HG03439 (cell line): ENCODE results near the gene NMRAL1.

Experiments used
- ATAC-seq: cut with Tn5 transposase; IDR thresholded peaks from one replicate; pipeline ENCODE4 v1.9.1; 2021; ENCODE audit warnings: mild to moderate bottlenecking, moderate library complexity; ENCODE audit not compliant: unreplicated experiment

The NMRAL1 gene

DNA sequence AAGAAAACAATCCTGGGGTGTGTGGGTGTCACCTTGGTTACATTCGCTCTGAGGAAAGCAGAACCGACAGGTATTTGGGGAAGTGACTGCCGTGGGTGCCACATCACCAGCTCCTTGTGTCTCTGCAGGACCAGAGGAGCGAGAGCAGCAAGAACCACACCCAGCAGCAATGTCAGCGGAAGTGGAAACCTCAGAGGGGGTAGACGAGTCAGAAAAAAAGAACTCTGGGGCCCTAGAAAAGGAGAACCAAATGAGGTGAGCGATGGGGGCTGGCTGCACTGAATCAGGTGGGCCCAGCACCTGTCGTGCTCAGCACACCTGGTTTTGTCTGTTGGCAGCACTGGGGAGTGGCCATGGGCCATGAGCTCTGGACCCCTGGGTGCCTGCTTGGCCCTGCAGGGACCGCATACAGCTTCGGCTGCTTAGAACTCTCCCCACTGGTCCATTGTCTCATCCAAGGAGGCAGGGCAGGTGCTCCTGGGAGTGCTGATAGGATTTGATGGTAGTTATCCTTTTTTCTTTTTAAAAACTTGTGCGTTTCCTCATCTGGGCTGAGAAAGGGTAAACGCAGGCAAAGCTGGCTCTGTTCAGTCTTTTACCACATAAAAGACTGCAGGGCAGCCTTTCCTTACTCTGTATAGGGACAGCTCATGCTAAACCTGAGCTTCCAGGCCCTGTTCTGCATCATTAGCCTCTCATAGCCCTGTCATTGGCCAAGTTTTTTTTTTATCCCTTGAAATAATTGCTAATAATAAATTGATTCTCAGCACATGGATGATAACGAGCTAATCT, 31.1 kb upstream of the NMRAL1 start:
- no peak for ATAC-seq

DNA sequence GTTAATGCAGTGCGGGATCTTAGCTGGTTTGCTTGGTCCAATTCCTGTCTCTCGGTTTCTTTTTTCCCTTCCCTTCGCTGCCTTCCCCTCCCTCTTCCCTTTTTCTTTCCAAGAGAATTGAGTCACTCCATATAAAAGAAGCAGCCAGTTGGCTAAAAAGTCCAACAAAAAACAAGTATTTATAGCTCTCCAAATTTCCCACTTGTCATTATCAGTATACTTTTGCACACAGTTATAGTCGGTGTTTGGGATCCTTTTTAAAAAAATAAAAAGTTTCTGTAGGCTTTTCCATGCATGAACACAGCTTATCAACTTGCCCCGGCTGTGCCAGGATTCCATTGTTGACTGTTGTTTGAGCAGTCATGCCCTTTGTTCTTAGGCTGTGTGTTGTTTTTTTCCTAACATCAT, 26.6 kb upstream of the NMRAL1 start:
- ATAC-seq: no peak

DNA sequence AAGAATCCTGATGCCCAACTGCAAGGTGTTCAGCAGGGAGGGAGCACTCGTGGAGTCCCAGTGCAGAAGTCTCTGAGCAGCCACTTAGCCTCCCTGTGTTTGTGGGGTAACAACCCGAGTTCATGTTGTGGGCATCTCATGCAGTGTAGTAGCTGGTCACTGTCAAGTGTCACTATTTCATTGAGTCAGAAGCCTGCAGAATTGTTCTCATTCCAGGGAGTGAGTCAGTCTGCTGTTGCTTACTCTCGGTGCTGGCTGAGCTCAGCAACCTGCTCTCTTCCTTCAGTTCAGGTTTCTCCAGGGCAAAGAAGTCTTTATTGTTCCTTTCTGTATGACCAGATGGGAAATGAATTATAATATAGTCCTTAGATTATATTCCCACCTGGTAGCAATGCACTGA, 25.8 kb upstream of the NMRAL1 start:
- ATAC-seq: no peak

DNA sequence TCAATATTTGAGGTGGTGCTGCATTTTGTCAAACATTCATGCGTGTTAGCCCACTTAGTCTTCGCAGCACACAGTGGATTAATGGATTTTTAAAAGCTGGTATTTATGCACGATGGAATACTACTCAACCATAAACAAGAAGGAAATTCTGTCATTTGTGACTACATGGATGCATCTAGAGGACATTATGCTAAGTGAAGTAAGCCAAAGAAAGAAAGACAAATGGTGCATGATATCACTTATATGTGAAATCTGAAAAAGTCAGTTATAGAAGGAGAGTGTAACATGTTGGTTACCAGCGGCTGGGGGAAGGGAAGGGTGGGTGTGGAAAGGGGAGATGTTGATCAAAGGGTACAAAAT, 24.8 kb upstream of the NMRAL1 start:
- no peak for ATAC-seq

DNA sequence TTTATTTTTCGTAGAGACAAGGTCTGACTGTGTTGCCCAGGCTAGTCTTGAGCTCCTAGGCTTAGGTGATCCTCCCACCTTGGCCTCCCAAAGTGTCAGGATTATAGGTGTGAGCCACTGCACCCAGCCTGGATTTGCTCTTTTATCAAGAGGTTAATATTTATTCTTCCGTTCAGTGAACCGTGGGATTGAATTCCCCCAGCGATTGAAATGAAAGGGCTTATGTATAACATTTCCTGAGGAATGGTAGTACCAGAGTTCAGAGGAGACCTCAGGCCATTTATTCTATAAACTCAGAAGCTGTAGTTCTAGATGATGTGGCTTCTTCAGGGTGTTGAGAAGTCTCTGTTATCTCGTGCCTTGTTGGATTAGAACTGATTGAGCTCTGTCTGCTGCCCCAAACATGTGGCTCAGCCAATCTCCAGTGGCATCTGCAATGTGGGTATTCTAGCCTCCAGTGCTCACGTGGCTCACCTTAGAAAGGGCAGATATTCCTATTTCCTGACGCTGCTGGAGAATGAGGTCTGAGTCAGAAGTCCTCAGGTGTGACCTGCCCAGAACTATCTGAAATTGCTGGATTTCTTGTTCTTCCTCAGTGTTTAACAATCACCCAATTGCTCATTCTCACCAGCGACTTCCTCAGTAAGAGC, 24.2 kb upstream of the NMRAL1 start:
- ATAC-seq: no peak

DNA sequence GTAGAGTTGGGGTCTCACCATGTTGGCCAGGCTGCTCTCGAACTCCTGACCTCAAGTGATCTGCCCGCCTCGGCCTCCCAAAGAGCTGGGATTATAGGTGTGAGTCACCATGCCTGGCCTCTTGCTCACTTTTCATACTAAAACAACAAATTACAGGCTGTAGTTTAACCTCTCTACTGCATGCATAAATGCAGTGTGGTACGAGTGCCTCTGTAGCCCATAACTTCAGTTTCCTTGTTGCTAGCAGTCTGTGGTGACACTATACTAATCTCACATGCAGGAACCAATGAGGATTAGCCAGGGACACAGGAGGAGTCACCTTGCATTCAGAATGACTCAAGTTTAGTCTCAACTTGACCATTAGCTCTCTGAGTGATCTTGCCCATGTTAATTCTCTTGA, 21.9 kb upstream of the NMRAL1 start:
- no peak for ATAC-seq

DNA sequence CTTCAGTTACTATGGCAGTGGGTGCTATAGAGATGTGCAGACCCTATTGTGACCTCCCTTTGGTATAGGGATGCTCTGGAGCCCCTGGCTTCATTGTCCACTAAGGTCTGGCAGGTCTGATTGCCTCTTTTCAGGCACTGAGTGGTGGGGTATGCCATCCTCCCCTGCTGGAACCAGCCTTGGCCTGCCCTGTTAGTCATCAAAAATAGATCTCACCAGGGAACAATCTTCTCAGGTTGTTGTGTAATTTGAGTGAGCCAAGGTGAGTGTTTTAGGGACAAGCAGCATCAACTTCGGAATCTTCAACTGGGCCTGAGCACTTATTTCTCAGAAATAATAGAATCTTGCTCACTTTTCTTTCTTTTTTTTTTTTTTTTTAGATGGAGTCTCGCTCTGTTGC, 21.3 kb upstream of the NMRAL1 start:
- ATAC-seq: no peak

DNA sequence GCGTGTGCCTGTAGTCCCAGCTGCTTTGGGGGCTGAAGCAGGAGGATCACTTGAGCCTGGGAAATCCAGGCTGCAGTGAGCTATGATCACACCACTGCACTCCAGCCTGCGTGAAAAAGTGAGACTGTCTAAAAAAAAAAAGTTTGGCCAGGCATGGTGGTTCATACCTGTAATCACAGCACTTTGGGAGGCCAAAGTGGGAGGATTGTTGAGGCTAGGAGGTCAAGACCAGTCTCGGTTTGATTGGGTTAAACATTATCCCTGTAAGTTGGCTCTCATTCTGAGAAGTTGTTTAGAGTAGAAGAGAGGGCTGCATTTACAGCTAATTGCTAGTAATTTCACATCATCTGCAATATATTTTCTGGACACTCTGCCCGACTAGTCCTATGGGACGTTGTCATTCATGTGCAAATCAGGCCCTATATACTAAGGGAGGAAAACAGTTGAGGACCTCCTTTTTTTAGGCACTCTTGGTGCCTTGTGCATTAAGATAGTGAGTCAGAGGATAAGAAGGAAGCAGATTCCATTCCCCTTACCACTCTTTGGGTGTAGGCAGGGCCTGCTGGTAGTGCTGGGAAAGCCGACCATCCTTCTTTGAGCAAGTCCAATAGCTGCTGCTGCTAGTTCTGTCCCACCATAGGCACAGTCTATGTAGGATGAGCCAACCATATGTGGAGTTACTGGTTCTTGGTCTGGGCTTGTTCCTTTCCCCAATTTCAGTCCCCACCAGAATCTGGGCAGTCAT, 20.5 kb upstream of the NMRAL1 start:
- ATAC-seq: no peak

DNA sequence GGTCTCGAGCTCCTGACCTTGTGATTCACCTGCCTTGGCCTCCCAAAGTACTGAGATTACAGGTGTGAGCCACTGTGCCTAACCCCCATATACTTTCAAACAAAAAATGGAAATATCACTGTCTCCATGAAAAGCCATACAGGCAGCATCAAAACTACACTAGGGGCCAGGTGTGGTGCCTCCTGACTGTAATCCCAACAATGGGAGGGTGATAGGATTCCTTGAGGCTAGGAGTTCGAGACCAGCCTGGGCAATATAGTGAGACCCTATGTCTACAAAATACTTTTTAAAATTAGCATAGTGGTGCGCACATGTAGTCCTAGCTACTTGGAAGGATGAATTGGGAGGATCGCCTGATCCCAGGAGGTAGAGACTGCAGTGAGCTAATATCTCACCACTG, 17.5 kb upstream of the NMRAL1 start:
- ATAC-seq: no peak

DNA sequence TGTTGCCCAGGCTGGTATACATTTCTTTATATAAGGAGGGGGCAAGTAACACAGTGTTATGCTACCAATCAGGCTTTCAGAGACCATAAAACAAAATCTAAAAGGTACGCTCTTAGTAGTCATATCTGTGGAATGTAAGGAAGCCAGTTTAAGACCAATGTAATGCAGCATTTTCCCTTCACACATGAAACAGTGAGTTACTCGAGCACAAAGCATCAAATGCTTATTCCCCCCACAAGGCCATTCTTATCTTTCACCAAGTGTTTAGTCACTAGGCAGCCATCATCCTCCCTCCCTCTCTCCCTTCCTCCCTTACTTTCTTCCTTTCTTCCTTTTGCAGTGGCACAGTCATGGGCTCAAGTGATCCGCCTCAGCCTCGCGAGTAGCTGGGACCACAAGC, 14.6 kb upstream of the NMRAL1 start:
- ATAC-seq: no peak

DNA sequence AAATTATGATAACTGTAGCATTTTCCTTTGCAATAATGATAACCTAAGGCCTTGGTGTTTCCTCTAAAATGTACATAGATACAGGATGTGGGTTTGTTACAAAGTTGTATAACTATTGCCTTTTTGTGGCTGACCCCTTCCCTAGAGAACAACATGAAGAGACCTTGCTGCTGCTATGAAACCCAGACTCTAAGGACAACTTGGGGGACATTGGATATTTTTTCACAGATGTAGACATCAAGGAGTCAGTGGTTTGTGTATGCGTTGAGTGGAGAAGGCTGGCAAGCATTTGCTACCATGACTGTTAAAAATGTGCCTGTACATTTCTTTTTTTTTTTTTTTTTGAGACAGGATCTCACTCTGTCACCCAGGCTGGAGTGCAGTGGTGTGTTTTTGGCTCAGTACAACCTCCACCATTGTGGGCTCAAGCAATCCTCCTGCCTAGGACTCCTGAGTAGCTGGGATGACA, 14.1 kb upstream of the NMRAL1 start:
- no peak for ATAC-seq

DNA sequence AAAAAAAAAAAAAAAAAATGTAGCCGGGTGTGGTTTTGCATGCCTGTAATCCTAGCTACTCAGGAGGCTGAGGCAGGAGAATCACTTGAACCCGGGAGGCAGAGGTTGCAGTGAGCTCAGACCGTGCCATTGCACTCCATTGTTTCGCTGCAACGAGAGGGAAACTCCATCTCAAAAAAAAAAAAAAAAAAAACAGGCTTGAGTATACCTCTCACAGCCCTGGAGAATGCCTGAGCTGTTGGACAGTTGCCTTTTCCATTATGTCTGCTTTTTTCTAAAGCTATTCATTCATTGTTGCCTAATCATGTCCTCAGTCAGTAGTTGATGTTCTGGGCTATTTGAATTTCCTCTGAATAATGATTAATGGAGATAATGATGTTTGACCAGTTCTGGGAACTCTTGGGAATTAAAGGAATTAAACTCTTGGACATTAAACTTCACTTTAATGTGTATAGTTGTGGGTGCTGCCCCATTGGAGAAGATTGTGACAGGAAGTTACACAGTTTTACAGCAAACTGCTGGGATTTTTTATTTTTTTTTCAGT, 13.6 kb upstream of the NMRAL1 start:
- no peak for ATAC-seq

DNA sequence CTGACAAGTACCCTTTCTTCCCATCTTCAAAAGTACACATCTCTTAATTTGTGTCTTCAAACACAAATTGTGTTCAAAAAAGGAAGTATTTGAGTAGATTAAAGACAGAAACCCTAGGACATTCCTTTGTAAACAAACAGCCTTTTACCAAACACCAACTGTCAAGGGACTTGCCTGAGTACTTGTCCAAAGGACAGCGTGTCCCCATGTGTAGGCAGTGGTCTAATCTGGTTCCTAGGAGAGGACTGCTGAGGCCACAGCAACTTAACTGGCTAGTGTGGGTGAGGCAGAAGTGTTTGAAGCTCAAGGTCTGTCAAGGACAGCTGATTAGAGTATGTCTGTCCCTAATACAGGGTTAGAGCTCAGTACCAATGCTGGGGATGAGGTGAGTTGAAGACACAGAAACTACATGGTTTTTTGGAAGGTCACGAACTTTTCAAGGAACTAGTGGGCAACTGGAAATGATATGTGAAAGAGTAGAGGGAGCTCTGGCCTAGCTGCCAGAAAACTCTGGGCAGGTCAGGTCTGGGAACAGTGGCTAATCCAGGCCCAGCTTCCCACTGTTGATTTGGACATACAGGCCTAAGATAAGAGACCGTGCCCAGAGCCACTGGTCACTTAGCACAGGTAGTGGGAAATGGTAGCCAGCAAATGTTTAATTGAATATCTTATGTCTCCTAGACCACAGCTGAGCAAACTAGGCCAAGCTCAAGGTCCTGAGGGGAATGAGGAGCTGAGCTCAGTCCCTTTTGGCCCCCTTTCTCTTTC, 11.9 kb upstream of the NMRAL1 start:
- ATAC-seq: no peak

DNA sequence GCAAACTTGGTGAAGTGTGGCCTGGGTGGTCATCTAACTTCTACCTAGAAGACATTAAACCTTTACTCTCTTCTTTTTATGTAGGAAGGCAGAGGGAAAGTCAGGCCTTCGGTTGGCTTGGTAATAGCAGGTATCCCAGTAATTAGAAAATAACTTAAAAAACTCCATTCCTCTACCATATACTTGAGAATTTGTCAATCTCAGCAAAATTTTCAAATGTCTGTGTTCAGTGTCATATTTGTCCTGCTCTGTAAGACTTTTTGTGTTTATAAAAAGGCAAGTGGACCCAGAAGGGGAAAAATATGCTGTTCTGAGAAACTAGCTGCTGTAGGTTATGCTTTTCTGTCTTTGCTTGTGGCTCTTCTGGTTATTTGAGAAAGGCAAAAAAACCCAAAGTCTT, 7.5 kb upstream of the NMRAL1 start:
- ATAC-seq: no peak

DNA sequence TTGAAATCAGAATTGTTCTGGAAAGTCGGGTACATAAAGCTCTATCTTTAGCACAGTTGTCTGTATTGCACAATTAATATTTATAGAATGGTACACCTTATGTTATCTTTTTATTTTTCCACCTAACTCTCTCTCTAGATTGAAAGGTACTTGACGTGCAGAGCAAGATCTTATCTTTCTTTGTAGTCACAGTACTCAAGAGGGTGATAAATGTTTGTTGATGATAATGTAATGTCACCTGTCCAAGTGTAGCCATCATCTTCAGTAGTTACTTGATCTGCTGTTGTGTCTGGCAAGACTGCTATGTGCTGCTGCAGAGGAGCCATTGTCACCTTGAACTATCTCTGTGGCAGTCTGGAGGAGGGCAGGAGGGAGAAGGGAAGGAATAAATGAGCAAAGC, 7.1 kb upstream of the NMRAL1 start:
- no peak for ATAC-seq

DNA sequence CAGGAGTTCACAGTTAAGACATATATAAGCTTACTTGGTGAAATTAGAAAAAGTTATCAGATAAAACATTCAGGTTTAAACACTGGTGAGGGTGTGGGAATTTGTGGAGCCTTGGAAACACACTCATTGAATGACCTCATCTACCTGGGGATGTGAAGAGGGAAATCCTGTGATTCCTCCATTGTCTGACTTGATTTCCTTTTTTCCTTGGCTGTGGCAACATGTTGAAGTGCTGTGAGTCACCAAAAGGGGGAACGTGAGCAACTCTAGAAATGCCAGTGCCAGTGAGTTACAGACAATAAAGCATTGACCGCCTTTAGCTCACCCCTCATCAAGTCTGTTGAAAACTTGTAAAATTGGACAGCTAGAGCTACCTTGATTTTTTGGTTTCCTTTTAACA, 3.5 kb upstream of the NMRAL1 start:
- no peak for ATAC-seq

DNA sequence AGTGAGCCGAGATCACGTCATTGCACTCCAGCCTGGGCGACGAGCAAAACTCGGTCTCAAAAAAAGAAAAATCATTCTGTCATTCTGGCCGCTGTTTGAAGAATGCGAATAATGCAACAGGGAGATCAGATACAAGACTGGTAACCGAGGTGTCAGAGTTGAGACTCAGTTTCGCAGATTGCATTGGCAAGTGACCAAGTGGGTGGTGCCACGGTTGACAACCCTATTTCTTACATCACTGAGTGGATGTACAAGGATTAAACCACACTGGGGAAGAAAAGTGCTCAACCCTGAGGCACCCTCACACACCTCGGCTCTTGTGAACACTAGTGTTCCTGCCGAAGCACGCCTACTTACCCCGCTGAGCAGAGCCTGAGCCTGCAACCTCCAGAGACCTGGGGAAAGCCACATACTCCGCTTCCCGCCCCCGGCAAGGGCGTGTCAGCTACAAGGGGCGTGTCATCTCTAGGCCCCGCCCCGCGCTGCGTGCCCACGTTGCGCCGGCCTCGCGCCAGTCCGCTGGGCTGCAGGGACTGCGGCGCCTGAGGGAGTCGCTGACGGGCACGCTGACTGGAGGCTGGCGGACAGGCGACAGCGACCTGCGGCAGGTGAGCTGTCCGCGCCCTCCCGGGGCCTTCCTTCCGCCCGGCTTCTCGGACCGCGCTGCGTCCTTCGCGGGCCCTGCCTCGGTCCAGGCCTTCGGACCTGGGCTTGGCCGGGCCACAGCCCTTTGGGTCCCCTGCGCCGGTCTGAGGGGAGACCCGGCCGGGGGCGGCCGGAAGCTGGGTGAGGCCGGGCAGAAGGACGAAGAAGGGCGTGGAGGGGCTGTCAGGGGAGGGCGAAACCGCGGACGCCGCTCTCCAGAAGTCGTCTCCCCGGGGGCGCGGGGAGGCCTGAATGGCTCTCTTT, 1.7 kb upstream of the NMRAL1 start, which contains the start of gene HMOX2:
Gene HMOX2 (plus strand): TSS at position 519 of the 909 bp plus-strand sequence. CDS start 29,127 bp downstream, outside the sequence.
- peak; percentile 82 for ATAC-seq

DNA sequence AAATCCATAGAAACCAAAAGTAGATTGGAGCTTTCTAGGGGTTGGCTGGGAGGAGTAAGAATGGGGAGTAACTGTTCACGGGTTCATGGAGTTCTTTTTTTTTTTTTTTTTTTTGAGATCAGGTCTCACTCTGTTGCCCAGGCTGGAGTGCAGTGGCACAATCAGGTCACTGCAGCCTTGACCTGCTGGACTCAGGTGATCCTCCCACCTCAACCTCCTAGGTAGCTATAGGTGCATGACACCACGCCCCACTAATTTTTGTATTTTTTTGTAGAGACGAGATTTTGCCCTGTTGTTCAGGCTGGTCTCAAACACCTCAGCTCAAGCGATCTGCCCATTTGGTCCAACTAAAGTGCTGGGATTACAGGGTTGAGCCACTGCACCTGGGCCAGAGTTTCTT, 1.5 kb downstream of the NMRAL1 start:
- ATAC-seq: no peak

DNA sequence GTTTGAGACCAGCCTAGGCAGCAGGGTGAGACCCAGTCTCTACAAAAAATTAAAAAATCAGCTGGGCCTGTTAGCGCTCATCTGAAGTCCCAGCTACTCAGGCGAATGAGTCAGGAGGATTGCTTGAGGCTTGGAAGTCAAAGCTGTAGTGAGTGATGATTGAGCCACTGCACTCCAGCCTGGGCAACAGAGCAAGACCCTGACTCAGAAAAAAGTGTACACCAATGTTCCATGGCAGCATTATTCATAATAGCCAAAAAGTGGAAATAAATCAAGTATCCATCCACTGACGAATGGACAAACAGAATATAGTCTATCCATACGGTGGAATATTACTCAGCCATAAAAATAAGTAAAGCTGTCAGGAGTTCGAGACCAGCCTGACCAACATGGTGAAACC, 2.6 kb downstream of the NMRAL1 start:
- no peak for ATAC-seq

DNA sequence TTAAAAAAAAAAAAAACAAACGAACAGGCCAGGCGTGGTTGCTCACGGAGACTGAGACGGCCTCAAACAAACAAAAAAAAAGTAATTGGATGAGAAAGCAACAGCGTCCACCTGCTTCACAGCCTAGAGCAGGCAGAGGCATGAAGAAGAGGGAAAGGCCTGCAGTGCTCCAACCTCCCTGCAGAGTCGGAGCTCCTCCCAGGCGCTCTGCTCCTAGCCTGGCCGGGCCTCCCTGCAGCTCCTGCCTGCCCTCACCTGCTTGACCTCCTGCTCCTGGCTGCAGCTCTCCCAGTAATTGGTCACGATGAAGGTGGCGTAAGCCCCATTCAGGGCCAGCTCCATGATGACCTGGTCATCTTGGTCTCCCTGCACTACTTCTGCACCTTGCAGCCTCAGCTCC, 5.5 kb downstream of the NMRAL1 start:
- ATAC-seq: no peak
